H9 (cell line): Measurements from ENCODE around the gene ITPR1. TPM values are rescaled to one million over a fixed set of nuclear protein-coding genes. Genes with fewer than 3 reads are reported as not detected.

Experiments
- DNase-seq: peaks from one replicate; pipeline ENCODE4 v3.0.0-alpha.2; 2017
- H2AFZ ChIP-seq: one replicate; pipeline ENCODE4 v1.6.1; 2013; ENCODE audit warnings: mild to moderate bottlenecking, low read length, control low read depth, moderate library complexity
- H2AK5ac ChIP-seq: 2 replicates; pipeline ENCODE4 v1.6.1; 2013; ENCODE audit warnings: low read length, control low read depth, mixed read lengths; ENCODE audit not compliant: insufficient read length
- H2BK120ac ChIP-seq: one replicate; pipeline ENCODE4 v1.6.1; 2013; ENCODE audit warnings: low read depth, mild to moderate bottlenecking, low read length, control low read depth, inconsistent platforms; ENCODE audit not compliant: poor library complexity, severe bottlenecking
- H2BK12ac ChIP-seq: 2 replicates; pipeline ENCODE4 v1.6.1; 2013; ENCODE audit warnings: low read length, control low read depth, mixed read lengths, low read depth; ENCODE audit not compliant: insufficient read length
- H2BK15ac ChIP-seq: 2 replicates; pipeline ENCODE4 v1.6.1; 2013; ENCODE audit warnings: low read depth, low read length, control low read depth
- H2BK20ac ChIP-seq: one replicate; pipeline ENCODE4 v1.6.1; 2013; ENCODE audit warnings: low read depth, mild to moderate bottlenecking, low read length, control low read depth, inconsistent platforms; ENCODE audit not compliant: poor library complexity, severe bottlenecking
- H2BK5ac ChIP-seq: 2 replicates; pipeline ENCODE4 v1.6.1; 2013; ENCODE audit warnings: low read length, control low read depth, mixed read lengths; ENCODE audit not compliant: insufficient read length
- H3K14ac ChIP-seq: 2 replicates; pipeline ENCODE4 v1.6.1; 2013; ENCODE audit warnings: low read length, control low read depth; ENCODE audit not compliant: insufficient read depth
- H3K18ac ChIP-seq: 2 replicates; pipeline ENCODE4 v1.6.1; 2013; ENCODE audit warnings: low read depth, mild to moderate bottlenecking, mixed read lengths, low read length, control low read depth; ENCODE audit not compliant: insufficient read length
- H3K23ac ChIP-seq: 2 replicates; pipeline ENCODE4 v1.6.1; 2013; ENCODE audit warnings: low read length, control low read depth, mixed read lengths, low read depth; ENCODE audit not compliant: insufficient read length
- H3K23me2 ChIP-seq: 2 replicates; pipeline ENCODE4 v1.6.1; 2013; ENCODE audit warnings: low read depth, mild to moderate bottlenecking, mixed read lengths, low read length, control low read depth; ENCODE audit not compliant: insufficient read length, poor library complexity, severe bottlenecking
- H3K27ac ChIP-seq: 2 replicates; pipeline ENCODE4 v1.5.1; 2013; ENCODE audit warnings: low read length, control low read depth, mixed read lengths, low read depth; ENCODE audit not compliant: insufficient read length
- H3K27me3 ChIP-seq: 2 replicates; pipeline ENCODE4 v1.6.1; 2013; ENCODE audit warnings: low read length, control low read depth, inconsistent platforms; ENCODE audit not compliant: insufficient read depth
- H3K4ac ChIP-seq: 2 replicates; pipeline ENCODE4 v1.6.1; 2013; ENCODE audit warnings: low read depth, mild to moderate bottlenecking, control low read depth, inconsistent platforms, low read length, moderate library complexity
- H3K4me1 ChIP-seq: 2 replicates; pipeline ENCODE4 v1.6.1; 2013; ENCODE audit warnings: low read length, control low read depth, inconsistent platforms; ENCODE audit not compliant: insufficient read depth
- H3K4me2 ChIP-seq: 2 replicates; pipeline ENCODE4 v1.6.1; 2013; ENCODE audit warnings: low read length, control low read depth, mixed read lengths; ENCODE audit not compliant: insufficient read length, insufficient read depth
- H3K56ac ChIP-seq: 2 replicates; pipeline ENCODE4 v1.6.1; 2013; ENCODE audit warnings: low read depth, mild to moderate bottlenecking, mixed read lengths, low read length, control low read depth; ENCODE audit not compliant: insufficient read length
- H3K79me1 ChIP-seq: 2 replicates; pipeline ENCODE4 v1.6.1; 2013; ENCODE audit warnings: low read depth, mild to moderate bottlenecking, moderate library complexity, low read length, control low read depth, inconsistent platforms; ENCODE audit not compliant: insufficient read depth, poor library complexity, severe bottlenecking
- H3K79me2 ChIP-seq: 2 replicates; pipeline ENCODE4 v1.6.1; 2013; ENCODE audit warnings: low read length, control low read depth, inconsistent platforms; ENCODE audit not compliant: insufficient read depth
- H3K9ac ChIP-seq: 2 replicates; pipeline ENCODE4 v1.6.1; 2013; ENCODE audit warnings: low read length, control low read depth, mixed read lengths; ENCODE audit not compliant: insufficient read length; ENCODE audit errors: extremely low read depth
- H3K9me3 ChIP-seq: one replicate; pipeline ENCODE4 v1.6.1; 2013; ENCODE audit warnings: low read depth, low read length, inconsistent platforms; ENCODE audit not compliant: control insufficient read depth
- H3T11ph ChIP-seq: one replicate; pipeline ENCODE4 v1.6.1; 2013; ENCODE audit warnings: mild to moderate bottlenecking, low read length, control low read depth, inconsistent platforms
- H4K20me1 ChIP-seq: one replicate; pipeline ENCODE4 v1.6.1; 2013; ENCODE audit not compliant: control insufficient read depth, insufficient read length, insufficient read depth
- H4K5ac ChIP-seq: 2 replicates; pipeline ENCODE4 v1.6.1; 2013; ENCODE audit warnings: low read depth, mild to moderate bottlenecking, mixed read lengths, low read length, control low read depth; ENCODE audit not compliant: insufficient read length
- H4K8ac ChIP-seq: replicated peaks from 2 replicates; pipeline ENCODE4 v1.6.1; 2013; ENCODE audit warnings: low read length, control low read depth, mixed read lengths, low read depth; ENCODE audit not compliant: insufficient read length
- H4K91ac ChIP-seq: 2 replicates; pipeline ENCODE4 v1.6.1; 2013; ENCODE audit warnings: low read depth, mild to moderate bottlenecking, moderate library complexity, mixed read lengths, low read length, control low read depth; ENCODE audit not compliant: insufficient read length
- H3K27ac Mint-ChIP-seq, 3 experiments: 2 replicates in 2 of 3; 3 replicates in 1 of 3; pipeline ENCODE4 v1.8.0; 2020 to 2021; ENCODE audit warnings: mixed read lengths in 3 of 3, mild to moderate bottlenecking in 1 of 3, moderate library complexity in 1 of 3
- H3K27me3 Mint-ChIP-seq: 2 replicates; pipeline ENCODE4 v1.8.0; 2021; ENCODE audit warnings: low read depth, mild to moderate bottlenecking, moderate library complexity, mixed read lengths
- H3K36me3 Mint-ChIP-seq, 3 experiments: 2 replicates in 2 of 3; 3 replicates in 1 of 3; pipeline ENCODE4 v1.8.0; 2020 to 2021; ENCODE audit warnings: low read depth in 3 of 3, mixed read lengths in 3 of 3; ENCODE audit not compliant: insufficient read depth in 1 of 3
- H3K4me1 Mint-ChIP-seq, 2 experiments: 2 replicates each; pipeline ENCODE4 v1.8.0; 2020; ENCODE audit warnings: mixed read lengths in 2 of 2
- H3K4me3 Mint-ChIP-seq, 2 experiments: 2 replicates in 1 of 2; 3 replicates in 1 of 2; pipeline ENCODE4 v1.8.0; 2020 to 2021; ENCODE audit warnings: mild to moderate bottlenecking in 2 of 2, mixed read lengths in 2 of 2, moderate library complexity in 1 of 2
- H3K9me3 Mint-ChIP-seq, 2 experiments: 2 replicates in 1 of 2; 3 replicates in 1 of 2; pipeline ENCODE4 v1.8.0; 2020; ENCODE audit warnings: mild to moderate bottlenecking in 2 of 2, mixed read lengths in 2 of 2, moderate library complexity in 1 of 2
- CTCF ChIP-seq: fragments of 200-600 bp; sonication (generic); conservative IDR thresholded peaks from 3 replicates; pipeline ENCODE4 v1.8.0; 2021; ENCODE audit warnings: antibody characterized with exemption, mild to moderate bottlenecking
- WGBS: extraction: QIAGEN DNeasy Blood & Tissue Kit; methylation state at CpG from one replicate; pipeline ENCODE4 v1.1.7; 2013; ENCODE audit warnings: missing lambda C conversion rate, low lambda C conversion rate, mixed read lengths; ENCODE audit not compliant: insufficient read length; ENCODE audit errors: extremely low coverage; 5-methylcytosine and 5-hydroxymethylcytosine counted together
- total RNA-seq: library from RNA; stranded (reverse); gene quantifications from 2 replicates; pipeline ENCODE4 v1.2.1, GENCODE V29; 2021

Gene ITPR1
- total RNA-seq, 1 experiment from 2014 or later: 4.2 TPM

- Histone ChIP-seq H3K79me2 (no peaks in the 10 kb centered on the region), H3K9ac (no peak overlapping the region), H3K14ac (no peak overlapping the region), H4K8ac (no peak overlapping the region), H4K20me1 (no peaks in the 10 kb centered on the region), H3K9me3 (no peaks in the 10 kb centered on the region), H3K18ac (no peak overlapping the region), H3K23me2 (no peaks in the 10 kb centered on the region), H2BK5ac (no peak overlapping the region), H2AFZ (no peak overlapping the region), H2BK20ac (no peak overlapping the region), H3K79me1 (no peaks in the 10 kb centered on the region), H2AK5ac (no peak overlapping the region), H4K91ac (no peak overlapping the region), H3K4me2 (no peak overlapping the region), H2BK120ac (no peak overlapping the region), H3K27me3 (no peaks in the 10 kb centered on the region), H3K23ac (no peak overlapping the region), H2BK12ac (no peak overlapping the region), H2BK15ac (no peak overlapping the region), H3K27ac (no peak overlapping the region), H3K4me1 (no peaks in the 10 kb centered on the region), H3K56ac (no peak overlapping the region), H3K4ac (no peak overlapping the region), H3T11ph (no peak overlapping the region), H4K5ac (no peak overlapping the region)
- Mint-ChIP-seq H3K9me3 (peaks cover 3 to 5% of the 10 kb centered on the region in 2 experiments; a peak in 3 of 5 replicates), H3K4me1 (0 out of 4 replicates have a peak, but pooled peaks cover 0 to 3% of the 10 kb centered on the region in 2 experiments), H3K27me3 (peaks cover 2% of the 10 kb centered on the region; the same call in 1 of the 2 replicates), H3K4me3 (no peak overlapping the region), H3K36me3 (peaks cover 0 to 4% (median 0%) of the 10 kb centered on the region in 3 experiments; a peak in 1 of 7 replicates), H3K27ac (peak overlapping the region in 1 of 3 experiments; percentile 77; a peak in 2 of 7 replicates)
- TF ChIP-seq CTCF: no peak
- DNase-seq: no peak
- WGBS: no CpG with 5 or more reads among the region's 3 CpGs
These were observed 263.9 kb downstream of the ITPR1 start for GRCh38 chr3:4756855-4757574.
